HL-60/S4 treated with phorbol 12-myristate 13-acetate at 8.2 ng/mL for 4 days and 3 days (cell line): ENCODE measurements around the gene APMAP.

Experiments used
- in situ Hi-C: fragments of 300-500 bp; cut with MboI; formaldehyde crosslinking; loops from 2 replicates; pipeline ENCODE4 v1.15.0; 2022; ENCODE audit warnings: low sequenced_read_pairs

The APMAP gene

DNA sequence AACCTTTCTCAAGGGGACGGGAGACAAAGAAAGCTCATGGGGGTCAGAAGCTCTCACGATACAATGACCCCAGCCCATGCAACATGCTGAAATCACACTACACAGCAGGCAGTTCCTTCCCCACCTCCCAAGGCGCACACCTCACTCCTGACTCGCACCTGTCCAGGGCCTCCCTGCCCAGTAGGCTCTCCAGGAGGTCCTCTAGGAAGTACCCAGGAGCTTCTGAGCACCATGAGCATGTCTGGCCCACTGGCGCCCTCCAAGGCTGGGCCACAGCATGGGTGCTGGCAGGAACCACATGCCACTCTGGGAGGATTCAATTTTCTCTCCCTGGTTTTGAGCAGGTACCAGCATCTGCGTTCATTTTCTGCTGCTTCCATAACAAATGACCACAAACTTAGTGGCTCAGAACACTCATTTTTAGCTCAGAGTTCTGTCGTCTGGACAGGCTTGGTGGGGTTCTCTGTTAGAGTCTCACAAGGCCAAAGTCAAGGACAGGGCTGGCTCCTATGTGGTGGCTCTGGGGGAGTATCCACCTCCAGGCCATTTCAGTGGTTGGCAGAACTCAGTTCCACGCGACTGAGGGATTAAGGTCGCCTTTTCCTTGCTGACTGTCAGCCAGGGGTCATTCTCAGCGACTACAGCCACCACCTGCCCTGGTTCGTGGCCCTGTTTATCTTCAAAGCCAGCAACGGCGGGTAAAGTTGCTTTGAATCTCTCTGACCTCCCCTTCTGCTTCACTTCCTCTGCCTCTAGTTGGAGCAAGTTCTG, 32.7 kb upstream of the APMAP start:
- in situ Hi-C loops = no loop called here

DNA sequence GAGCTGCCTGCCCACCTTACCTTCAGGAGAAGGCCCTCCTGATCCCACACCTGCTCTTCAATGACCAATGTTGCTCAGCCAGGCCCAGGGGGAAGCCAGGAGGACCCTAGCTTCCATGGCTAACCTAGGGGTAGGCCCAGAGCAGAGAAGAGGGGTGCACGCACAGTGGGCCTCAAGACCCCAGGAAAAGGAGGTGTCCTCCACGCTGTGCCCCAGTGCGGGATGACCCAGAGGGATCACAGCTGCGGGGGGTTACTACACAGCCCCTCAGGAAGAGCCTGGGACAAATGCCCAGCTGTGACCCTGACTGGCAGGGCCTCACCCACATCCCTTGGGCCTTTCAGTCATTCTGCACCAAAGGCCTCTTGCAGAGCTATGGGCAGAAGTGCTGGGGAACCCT, 31.6 kb upstream of the APMAP start:
- in situ Hi-C loops = no loop called here

DNA sequence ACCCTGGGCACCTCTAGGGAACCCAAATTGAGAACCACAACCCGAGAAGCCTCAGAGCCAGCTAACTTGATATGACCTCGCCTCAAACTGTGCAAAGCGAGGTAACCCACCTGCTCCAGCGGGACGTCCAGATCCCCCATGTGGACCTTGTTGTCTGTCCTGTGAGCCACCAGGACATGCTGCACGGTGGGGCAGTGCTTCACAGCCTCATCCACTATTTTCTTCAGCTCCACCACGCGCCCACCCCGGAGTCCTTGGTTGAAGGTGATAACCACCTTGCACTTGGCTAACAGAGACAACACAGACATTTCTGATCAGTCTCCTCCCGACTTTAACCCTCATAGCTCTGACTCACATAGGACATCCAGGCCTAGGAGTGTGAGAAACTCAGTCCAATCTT, 30.8 kb upstream of the APMAP start:
- in situ Hi-C loops = no loop called here

DNA sequence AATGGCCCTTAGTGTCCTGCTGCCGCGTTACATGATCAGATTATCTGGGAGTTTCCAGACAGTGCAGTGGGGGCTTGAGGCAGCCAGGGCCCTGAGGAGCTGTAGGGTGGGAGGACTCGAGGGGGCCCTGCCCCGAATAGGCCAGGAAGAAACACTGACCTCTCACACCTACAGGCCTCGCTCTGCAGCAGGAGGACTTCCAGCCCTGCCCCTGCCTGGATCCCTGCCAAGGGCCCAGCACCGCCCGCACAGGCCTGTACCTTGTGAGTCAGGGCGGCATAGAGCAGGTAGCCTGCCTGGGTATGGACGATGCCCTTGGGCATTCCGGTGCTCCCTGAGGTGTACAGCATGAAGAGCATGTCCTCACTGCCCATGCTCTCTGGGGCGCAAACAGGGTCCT, 30.1 kb upstream of the APMAP start:
- in situ Hi-C loops = no loop called here

GRCh38 chr20:25021336-25021735, 28.8 kb upstream of the APMAP start:
- in situ Hi-C loops = no loop called here

GRCh38 chr20:25020901-25021301, 28.4 kb upstream of the APMAP start:
- in situ Hi-C loops = no loop called here

DNA sequence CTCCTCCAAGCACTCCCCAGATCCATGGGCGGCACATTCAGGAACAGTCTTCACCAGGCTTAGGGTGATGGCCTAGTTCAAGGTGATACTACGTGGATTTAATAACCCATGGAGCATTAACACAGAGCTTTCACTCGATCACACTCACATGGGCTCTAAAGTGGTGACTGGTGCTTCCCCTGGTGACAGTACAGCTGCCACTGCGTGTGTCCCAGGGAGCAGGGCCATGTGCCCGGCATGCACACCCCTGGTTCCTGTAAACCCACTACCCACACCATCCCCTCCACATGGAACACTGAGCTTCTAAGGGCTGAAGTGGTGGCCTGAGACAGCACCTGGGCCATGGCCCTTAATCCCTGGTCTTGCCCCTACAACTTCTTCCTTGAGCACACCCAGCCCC, 27.8 kb upstream of the APMAP start:
- in situ Hi-C loops = no loop called here

- in situ Hi-C loops = no loop called here
Measured at GRCh38 chr20:25019381-25020155, 27.0 kb upstream of the APMAP start.

DNA sequence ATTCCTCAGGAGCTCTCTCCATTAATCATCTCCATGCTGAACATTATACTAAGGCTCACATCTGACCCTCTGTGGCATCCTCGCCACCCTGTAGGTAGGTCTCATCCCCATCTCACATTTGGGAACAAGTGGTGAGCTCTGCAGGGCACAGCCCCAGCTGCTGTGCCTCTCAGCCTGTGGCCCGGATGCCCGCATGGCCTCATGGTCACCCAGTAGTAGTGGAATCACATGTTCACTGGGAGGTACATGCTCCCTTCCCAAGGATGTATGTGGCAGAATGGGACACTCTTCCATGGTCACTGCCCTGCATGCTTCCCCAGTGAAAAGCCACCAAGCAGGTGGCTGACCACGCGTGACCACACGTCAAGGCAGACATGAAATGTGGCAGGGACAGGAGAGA, 26.3 kb upstream of the APMAP start:
- in situ Hi-C loops = no loop called here

GRCh38 chr20:25018425-25018824, 25.9 kb upstream of the APMAP start:
- in situ Hi-C loops = no loop called here

- in situ Hi-C loops = no loop called here
Measured at GRCh38 chr20:25017257-25017803, 24.8 kb upstream of the APMAP start.

- in situ Hi-C loops = no loop called here
Measured at GRCh38 chr20:25016471-25016870, 23.9 kb upstream of the APMAP start.

GRCh38 chr20:25015986-25016385, 23.4 kb upstream of the APMAP start:
- in situ Hi-C loops = no loop called here

- in situ Hi-C loops = no loop called here
Measured at GRCh38 chr20:25014816-25015215, 22.3 kb upstream of the APMAP start.

DNA sequence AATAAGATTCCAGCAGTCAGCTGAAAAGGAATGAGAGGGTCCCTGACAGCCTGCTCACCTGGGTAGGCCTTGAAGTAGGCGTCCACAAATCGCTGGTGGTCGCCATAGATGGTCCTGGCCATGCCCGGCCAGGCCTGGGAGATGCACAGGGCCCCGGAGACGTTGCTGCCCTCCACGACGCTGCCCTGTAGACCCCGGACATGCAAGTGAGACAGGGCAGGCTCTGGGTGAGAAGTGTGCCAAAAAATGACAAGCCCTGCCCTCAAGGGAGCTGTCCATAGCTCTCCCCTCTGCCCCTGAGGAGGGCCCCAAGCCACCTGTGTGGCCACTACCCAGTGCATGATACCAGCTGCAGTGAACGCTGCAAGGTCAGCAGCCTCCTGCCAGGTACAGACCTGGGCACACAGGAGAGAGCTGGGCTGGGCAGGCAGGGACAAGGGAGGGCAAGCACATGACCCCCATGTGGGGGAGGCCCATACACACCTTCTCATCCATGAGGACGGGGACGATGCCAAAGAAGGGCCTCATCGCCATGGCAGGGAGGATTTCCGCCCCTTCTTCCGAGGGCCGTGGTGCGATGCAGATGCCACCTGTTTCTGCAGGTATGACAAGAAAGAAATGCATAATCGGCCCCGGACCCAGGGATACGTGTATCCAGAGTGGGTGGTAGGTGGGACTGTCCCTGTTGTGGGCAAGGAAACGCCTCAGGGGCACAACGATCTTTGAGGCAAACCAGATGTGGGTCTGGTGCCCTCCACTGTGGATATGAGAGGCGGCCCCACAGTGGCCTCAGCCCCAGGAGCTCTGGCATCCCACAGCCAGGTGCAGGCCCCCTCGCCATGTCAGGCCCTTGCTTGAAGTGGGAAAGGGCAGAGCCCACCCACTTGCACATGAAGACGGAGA, 21.2 kb upstream of the APMAP start:
- in situ Hi-C loops = no loop called here

- in situ Hi-C loops = no loop called here
Measured at GRCh38 chr20:25012616-25013189, 20.2 kb upstream of the APMAP start.

GRCh38 chr20:25011831-25012241, 19.3 kb upstream of the APMAP start:
- in situ Hi-C loops = no loop called here

DNA sequence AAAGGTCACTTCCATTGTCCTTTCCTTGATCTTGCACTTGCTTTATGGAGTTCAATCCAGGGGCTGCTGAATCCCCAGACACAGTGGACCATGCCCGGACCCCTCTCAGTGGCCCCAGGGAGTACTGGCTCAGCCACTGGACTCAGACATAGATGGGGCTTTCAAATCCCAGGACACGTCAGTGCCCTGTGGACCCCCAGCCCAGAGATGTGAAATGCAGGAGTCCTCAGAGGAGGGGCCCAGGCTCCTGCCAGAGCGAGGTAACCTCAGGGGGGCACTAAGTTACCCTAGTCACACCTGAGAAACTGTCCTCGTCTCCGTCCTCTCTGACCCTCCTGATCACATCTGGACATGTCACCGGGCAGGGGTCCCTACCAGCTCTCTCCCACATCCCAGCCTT, 18.7 kb upstream of the APMAP start:
- in situ Hi-C loops = no loop called here

- in situ Hi-C loops = no loop called here
Measured at GRCh38 chr20:25009218-25010145, 16.9 kb upstream of the APMAP start.
